Germinal center (tissue), 1 donor: Measurements from ENCODE around the gene CNTROB.
A peak's percentile ranks its signal among the peaks of the same experiment; 100 is the strongest.

Experiments
- DNase-seq: peaks from one replicate; pipeline ENCODE4 v3.0.0; 2012; ENCODE audit warnings: mixed read lengths, low spot score

Gene CNTROB

GRCh38 chr17:7903154-7904103 is 28.6 kb upstream of the CNTROB start:
- no peak for DNase-seq

DNA sequence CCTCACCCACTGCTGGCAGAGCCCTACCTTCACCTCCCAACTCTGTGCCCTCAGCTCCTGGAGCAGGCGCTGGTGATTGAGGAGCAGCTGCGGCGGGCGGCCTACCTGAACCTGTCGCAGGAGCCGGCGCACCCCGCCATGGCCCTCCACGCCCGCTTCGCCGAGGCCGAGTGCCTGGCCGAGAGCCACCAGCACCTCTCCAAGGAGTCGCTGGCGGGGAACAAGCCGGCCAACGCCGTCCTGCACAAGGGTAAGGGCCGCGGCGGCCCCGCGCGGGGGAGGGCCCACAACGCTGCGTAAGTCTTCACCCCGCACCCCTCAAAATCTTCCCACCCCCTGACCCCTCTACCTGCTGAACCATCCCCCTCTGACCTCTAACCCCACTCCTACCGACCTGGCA is 22.9 kb upstream of the CNTROB start:
- DNase-seq, result no peak

DNA sequence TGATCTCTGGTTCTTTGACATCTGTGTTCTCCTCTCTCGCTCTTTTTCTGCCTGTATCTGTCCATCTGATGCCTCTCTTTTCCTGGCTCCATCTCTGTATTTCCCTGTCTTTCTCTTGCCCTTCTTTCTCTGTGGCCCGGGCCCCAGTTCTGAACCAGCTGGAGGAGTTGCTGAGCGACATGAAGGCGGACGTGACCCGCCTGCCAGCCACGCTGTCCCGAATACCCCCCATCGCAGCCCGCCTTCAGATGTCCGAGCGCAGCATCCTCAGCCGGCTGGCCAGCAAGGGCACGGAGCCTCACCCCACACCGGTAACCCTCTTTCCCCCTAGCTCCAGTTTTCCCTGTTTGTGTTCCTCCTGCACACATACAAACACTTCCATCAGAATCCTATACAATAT is 21.7 kb upstream of the CNTROB start:
- DNase-seq, result no peak

GRCh38 chr17:7910711-7911110 is 21.3 kb upstream of the CNTROB start:
- no peak for DNase-seq

DNA sequence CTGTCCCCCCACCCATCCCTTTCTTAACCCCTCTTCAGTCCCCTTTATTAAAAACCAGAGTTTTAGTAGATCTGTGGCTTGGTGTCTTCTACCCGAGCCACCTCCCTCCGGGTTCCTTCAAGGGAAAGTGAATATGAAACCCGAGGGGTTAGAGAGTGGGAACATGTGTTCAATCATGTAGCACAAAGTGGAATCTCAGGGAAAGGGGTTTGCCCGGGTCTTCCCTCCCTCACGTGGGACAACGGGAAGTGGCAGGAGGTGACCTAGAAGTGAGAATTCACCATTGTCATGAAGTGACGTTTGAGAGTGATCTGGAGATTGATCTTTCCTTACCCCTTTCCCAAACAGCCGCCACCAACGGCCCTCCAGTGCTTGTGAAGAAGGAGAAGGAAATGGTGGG is 20.9 kb upstream of the CNTROB start:
- no peak for DNase-seq

GRCh38 chr17:7912927-7913524 is 19.0 kb upstream of the CNTROB start:
- DNase-seq, result peak; percentile 62

DNA sequence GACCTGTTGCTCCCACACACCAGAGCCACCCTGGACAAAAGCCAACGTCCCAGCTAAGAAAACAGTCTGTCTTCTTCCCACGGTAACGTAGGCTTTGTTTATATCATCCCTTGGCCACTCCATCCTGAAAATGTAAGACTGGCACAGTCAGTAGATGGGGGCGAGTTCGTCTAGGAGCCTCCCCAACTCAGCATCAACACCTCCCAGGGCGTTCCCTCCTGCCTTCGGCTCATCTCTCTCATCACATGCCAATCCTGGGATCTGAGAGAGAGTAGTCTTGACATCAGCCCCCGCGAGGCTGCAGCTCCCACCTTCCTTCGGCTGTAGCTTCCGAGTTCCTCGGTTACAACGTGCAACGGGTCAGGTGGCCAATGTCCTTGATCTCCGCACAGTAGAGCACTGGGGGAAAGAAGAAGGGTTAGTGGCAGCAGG is 16.8 kb upstream of the CNTROB start:
- DNase-seq, result no peak

GRCh38 chr17:7915611-7916384 is 16.2 kb upstream of the CNTROB start, which contains the start of gene RNF227:
Gene RNF227 (minus strand): TSS chr17:7916289. CDS start chr17:7916195, 94 bp downstream.
- DNase-seq, result peak; percentile 80

GRCh38 chr17:7916385-7916682 is 15.7 kb upstream of the CNTROB start:
- DNase-seq, result no peak

- DNase-seq, result no peak
Measured at GRCh38 chr17:7916808-7917207, 15.2 kb upstream of the CNTROB start.

GRCh38 chr17:7922269-7922844 is 9.6 kb upstream of the CNTROB start:
- no peak for DNase-seq

DNA sequence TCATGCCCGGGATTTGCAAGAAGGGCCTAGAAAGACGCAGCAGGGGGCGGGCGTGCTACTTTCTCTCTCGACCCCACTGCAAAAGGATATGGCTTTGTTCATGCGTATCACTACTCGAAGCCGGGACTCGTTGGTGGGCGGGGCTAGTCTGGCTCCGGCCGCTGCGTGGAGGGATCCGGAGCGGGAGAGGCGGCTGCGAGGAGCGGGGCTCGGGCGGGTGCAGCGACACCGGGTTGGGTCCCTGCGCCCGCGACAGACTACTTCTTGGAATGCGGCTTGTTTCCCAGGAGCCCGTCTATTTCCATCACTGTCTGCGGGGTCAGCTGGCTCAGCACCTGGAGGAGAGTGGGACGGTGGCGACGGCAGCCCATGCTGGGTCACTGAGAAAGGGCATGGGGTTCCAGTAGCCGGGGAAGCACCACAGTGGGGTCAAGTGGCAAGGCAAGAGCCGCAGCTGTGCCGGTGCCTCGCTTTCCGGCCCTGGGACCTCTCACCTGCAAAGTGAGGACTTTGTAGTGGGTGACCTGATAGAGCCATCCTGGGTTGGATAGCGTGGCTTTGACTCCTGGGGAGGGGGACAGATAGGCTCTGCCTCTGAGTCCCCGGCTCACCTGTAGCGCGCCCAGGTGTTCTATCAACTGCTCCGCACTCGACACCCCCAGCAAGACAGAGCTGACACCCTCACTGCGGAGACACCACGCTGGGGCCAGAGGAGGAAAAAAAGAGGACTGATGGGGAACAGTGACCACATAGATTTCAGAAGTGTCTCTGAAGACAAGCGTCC is 9.0 kb upstream of the CNTROB start:
- DNase-seq, result peak; percentile 81

DNA sequence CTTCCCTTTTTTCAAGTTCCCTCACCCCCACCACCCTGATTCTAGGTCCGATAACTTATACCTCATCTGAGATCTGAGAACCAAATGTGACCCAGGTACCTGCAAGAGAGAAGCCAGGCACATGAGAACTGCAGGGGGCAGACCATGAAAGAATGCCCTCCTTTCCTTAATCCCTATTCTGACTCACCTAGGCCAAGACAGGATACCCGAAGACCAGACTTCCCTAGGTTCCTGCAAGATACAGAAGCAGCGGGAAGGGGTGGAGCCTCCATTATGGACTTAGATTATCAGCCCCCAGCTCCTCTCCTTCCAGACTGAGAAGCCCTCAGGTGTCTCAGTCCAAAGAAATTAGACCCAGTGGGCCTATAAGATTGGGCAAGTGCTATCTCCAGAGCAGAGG is 4.4 kb upstream of the CNTROB start:
- DNase-seq, result no peak

DNA sequence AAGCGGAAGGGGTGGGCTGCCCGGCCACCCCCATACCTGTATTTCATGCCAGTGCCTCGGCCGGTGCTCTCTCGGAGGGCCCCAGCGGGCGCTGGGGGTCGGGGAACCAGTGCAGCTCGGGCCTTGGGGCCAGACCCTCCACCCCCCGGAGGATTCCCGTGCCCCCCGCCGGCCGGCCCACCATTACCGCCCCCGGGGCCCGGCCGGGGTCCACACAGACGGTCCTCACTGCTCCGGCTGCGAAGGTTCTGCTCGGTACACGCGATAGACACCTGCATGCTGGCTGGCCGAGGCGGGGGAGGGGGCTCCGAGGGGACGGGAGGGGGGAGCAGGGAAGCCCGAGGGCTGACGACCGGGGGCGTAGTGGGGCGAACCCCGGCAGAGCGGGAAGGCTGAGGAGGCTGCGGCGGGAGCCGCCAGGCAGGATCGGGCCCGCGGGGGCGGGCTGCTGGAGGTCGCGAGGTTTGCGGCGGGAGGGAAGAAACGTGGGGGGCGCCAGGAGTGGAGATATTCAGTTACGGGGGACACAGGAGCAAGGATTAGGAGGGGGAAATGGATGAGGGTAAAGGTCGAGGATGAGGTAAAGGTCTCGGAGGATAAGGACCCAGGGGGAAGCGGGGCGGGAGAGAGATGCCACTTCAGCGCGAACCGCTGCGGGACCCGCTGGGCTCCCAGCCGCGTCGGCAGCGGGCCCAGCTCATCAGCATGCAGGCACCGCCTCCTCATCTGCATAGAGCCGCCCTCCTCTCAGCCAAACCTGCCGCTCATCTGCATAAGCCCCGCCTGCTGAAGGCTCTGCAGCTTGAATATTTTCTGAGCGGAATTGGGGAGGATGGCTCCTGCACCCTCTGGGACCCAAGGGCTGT is 2.6 kb upstream of the CNTROB start, which contains the start of gene KCNAB3:
Gene KCNAB3, minus strand, starts transcription at position 699 of the 866 bp plus-strand sequence. Its CDS starts 421 bp downstream, at position 278.
- DNase-seq, result peak; percentile 88

GRCh38 chr17:7930841-7931631 is 970 bp upstream of the CNTROB start:
- DNase-seq, result no peak

DNA sequence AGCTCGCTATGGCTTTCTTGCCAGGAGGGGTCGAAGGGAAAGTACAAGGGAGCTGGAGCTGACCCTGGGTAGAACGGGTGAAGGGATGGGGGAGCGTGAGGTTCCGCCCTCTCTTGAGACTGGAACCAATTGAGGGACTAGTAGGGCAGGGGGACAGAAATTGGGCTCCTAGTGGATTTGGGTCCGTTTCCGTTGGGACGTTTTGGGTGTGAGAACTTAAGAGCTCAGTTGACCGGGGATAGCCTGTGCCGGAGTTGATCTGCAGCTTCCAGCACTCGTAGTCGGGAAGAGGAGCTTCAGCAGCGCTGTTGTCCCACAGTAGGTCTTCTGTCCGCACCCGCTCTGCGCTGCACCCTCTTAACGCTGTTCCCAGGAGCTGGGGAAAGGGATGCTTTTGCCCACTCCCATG is 481 bp downstream of the CNTROB start:
- DNase-seq, result peak; percentile 48

DNA sequence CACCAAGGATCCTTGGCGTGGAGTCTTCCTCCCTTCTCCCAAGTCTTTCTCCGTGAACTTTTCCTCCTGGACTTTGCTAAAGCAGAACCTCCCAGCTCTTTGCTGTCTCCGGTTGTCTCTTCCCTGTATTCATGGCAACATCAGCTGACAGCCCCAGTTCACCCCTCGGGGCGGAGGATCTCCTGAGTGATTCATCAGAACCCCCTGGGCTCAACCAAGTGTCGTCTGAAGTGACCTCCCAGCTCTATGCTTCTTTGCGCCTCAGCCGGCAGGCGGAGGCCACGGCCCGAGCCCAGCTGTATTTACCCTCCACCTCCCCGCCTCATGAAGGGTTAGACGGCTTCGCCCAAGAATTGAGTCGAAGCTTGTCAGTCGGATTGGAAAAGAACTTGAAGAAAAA is 943 bp downstream of the CNTROB start:
- DNase-seq, result peak; percentile 51

DNA sequence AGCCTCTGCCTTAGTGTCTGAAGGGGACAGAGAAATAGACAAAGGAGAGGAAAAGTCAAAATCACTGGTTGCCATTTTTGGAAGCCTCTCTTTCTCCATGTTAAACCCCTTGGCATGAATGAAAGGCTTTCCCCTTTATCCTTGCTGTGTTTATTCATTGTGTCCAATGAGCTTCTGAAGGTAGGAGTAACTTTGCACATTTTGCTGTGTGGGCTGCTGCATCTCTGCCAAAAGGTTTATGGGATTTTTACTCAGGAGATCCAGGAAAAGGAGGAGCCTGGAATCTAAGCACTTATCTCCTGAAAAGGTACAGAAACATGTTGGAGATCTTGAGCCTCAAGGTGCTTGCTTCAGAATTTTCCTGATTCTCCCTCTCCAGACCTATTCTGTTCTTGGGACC is 3.9 kb downstream of the CNTROB start:
- no peak for DNase-seq

DNA sequence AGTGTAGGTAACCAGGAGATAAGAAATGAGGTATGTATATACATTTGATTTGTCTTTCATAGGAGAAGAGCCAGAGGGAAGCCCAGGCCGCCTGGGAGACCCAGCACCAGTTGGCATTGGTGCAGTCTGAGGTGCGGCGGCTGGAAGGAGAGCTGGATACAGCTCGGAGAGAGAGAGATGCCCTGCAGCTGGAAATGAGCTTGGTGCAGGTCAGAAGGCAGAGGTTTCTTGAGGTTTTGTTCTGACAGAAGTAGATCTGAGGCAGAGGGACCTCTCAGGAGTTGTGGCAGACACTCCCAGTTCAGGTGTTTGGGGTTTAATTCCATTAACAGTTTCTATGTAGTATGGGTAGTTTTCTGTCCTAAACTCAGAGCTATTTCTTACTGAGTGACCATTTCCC is 8.0 kb downstream of the CNTROB start:
- DNase-seq, result no peak

DNA sequence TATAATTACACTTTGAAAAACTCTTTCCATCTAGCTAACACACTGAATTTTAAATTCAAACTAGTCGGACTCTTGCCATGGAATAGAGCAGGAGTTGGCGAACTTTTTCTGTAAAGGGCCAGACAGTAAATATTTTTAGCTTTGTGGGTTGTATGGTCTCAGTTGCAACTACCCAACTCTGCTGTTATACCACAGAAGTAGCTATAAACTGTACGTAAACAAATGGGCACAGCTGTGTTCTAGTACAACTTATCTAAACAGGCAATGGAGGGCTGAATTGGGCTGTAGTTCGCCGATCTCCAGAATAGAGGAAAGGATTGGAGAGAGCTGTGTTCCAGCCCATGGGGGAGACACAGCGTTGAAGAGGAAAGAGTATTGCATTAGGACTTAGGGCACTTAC is 8.7 kb downstream of the CNTROB start:
- DNase-seq, result no peak
